ENCODE data around the gene VWF. TPM values are rescaled to one million over a fixed set of nuclear protein-coding genes. Genes with fewer than 3 reads are reported as not detected.
"Not testable (repeated sequence)": the region's sequence is repeated elsewhere in the genome, so short reads cannot be mapped to it uniquely, and the experiment has no call there.

Gene VWF
- total and polyA plus RNA-seq, 9 donors = 47.8 to 98.6 (median 80.7) TPM

- no peak for DNase-seq
- H3K4me1 ChIP-seq (ENCODE audit: control insufficient read depth, insufficient read depth, low read length) = peaks cover 5% of the 10 kb centered on the region
- H3K36me3 ChIP-seq (ENCODE audit: control insufficient read depth, insufficient read depth, low read length) = no peaks in the 10 kb centered on the region
- H3K27me3 ChIP-seq (ENCODE audit: control insufficient read depth, insufficient read depth, low read length) = no peaks in the 10 kb centered on the region
- H3K9me3 ChIP-seq (replicated peaks; ENCODE audit: control insufficient read depth, low read depth, low read length) = no peaks in the 10 kb centered on the region
- H3K4me3 ChIP-seq (ENCODE audit: low read length) = no peak overlapping the region
- WGBS (ENCODE audit: insufficient coverage) = 91% methylated on average over 5 of the region's 7 CpGs
- H3K27ac ChIP-seq (ENCODE audit: low read length) = no peak overlapping the region
Observed at GRCh38 chr12:6146509-6146908, 22.0 kb upstream of the VWF start.

DNA sequence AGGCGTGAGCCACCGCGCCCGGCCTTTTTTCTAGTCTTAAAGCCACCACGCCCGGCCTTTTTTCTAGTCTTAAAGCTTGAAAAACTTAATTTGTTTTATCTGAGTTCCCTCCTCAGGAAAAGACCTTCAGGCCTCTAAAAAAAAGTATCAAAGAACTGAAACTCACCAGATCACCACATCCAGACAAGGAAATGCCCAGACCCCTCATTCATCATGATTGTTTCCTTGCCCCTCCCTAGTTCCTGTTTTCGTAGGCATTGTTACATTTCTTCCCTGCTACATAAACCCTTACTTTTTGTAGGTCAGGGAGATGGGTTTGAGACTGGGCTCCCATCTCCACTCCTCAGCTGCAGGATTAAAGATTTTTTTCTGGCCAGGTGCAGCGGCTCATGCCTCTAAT lies 21.1 kb upstream of the VWF start:
- DNase-seq = no peak
- H3K27me3 ChIP-seq (ENCODE audit: control insufficient read depth, insufficient read depth, low read length) = no peaks in the 10 kb centered on the region
- no peaks in the 10 kb centered on the region for H3K36me3 ChIP-seq (ENCODE audit: control insufficient read depth, insufficient read depth, low read length)
- no peak overlapping the region for H3K4me3 ChIP-seq (ENCODE audit: low read length)
- H3K9me3 ChIP-seq (replicated peaks; ENCODE audit: control insufficient read depth, low read depth, low read length) = no peaks in the 10 kb centered on the region
- H3K27ac ChIP-seq (ENCODE audit: low read length) = no peak overlapping the region
- peaks cover 8% of the 10 kb centered on the region for H3K4me1 ChIP-seq (ENCODE audit: control insufficient read depth, insufficient read depth, low read length)
- WGBS (ENCODE audit: insufficient coverage) = 100% methylated on average over 1 of the region's 8 CpGs

GRCh38 chr12:6143303-6143675 lies 18.8 kb upstream of the VWF start:
- DNase-seq = no peak
- Histone ChIP-seq H3K4me1 (ENCODE audit: control insufficient read depth, insufficient read depth, low read length) (peaks cover 14% of the 10 kb centered on the region), H3K27ac (ENCODE audit: low read length) (no peak overlapping the region), H3K27me3 (ENCODE audit: control insufficient read depth, insufficient read depth, low read length) (no peaks in the 10 kb centered on the region), H3K36me3 (ENCODE audit: control insufficient read depth, insufficient read depth, low read length) (no peaks in the 10 kb centered on the region), H3K9me3 (replicated peaks; ENCODE audit: control insufficient read depth, low read depth, low read length) (no peaks in the 10 kb centered on the region), H3K4me3 (ENCODE audit: low read length) (no peak overlapping the region)
- WGBS (ENCODE audit: insufficient coverage) = no CpG with 5 or more reads among the region's 4 CpGs

DNA sequence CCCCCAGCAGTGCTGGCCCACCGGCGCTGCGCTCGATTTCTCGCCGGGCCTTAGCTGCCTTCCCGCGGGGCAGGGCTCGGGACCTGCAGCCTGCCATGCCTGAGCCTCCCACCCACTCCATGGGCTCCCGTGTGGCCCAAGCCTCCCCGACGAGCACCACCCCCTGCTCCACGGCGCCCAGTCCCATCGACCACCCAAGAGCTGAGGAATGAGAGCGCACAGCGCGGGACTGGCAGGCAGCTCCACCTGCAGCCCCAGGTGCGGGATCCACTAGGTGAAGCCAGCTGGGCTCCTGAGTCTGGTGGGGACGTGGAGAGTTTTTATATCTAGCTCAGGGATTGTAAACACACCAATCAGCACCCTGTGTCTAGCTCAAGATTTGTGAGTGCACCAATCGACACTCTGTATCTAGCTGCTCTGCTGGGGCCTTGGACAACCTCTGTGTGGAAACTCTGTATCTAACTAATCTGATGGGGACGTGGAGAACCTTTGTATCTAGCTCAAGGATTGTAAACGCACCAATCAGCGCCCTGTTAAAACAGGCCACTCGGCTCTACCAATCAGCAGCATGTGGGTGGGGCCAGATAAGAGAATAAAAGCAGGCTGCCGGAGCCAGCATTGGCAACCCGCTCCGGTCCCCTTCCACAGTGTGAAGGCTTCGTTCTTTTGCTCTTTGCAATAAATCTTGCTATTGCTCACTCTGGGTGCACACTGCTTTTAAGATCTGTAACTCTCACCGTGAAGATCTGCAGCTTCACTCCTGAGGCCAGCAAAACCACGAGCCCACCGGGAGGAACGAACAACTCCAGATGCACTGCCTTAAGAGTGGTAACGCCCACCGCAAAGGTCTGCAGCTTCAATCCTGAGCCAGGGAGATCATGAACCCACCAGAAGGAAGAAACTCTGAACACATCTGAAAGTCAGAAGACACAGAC lies 18.2 kb upstream of the VWF start:
- not testable (repeated sequence) for H3K9me3 ChIP-seq (replicated peaks; ENCODE audit: control insufficient read depth, low read depth, low read length); DNase-seq; H3K4me3 ChIP-seq (ENCODE audit: low read length); H3K27ac ChIP-seq (ENCODE audit: low read length); H3K36me3 ChIP-seq (ENCODE audit: control insufficient read depth, insufficient read depth, low read length); H3K27me3 ChIP-seq (ENCODE audit: control insufficient read depth, insufficient read depth, low read length)
- peaks cover 14% of the 10 kb centered on the region for H3K4me1 ChIP-seq (ENCODE audit: control insufficient read depth, insufficient read depth, low read length)
- 75% methylated on average over 18 of the region's 35 CpGs for WGBS (ENCODE audit: insufficient coverage)

- not testable (repeated sequence) for DNase-seq; H3K4me3 ChIP-seq (ENCODE audit: low read length); H3K9me3 ChIP-seq (replicated peaks; ENCODE audit: control insufficient read depth, low read depth, low read length); H3K27me3 ChIP-seq (ENCODE audit: control insufficient read depth, insufficient read depth, low read length); H3K36me3 ChIP-seq (ENCODE audit: control insufficient read depth, insufficient read depth, low read length)
- 59% methylated on average over 14 of the region's 16 CpGs for WGBS (ENCODE audit: insufficient coverage)
- H3K27ac ChIP-seq (ENCODE audit: low read length) = peak overlapping the region; percentile 5
- H3K4me1 ChIP-seq (ENCODE audit: control insufficient read depth, insufficient read depth, low read length) = peaks cover 14% of the 10 kb centered on the region
Observed at GRCh38 chr12:6141731-6142367, 17.4 kb upstream of the VWF start.

DNA sequence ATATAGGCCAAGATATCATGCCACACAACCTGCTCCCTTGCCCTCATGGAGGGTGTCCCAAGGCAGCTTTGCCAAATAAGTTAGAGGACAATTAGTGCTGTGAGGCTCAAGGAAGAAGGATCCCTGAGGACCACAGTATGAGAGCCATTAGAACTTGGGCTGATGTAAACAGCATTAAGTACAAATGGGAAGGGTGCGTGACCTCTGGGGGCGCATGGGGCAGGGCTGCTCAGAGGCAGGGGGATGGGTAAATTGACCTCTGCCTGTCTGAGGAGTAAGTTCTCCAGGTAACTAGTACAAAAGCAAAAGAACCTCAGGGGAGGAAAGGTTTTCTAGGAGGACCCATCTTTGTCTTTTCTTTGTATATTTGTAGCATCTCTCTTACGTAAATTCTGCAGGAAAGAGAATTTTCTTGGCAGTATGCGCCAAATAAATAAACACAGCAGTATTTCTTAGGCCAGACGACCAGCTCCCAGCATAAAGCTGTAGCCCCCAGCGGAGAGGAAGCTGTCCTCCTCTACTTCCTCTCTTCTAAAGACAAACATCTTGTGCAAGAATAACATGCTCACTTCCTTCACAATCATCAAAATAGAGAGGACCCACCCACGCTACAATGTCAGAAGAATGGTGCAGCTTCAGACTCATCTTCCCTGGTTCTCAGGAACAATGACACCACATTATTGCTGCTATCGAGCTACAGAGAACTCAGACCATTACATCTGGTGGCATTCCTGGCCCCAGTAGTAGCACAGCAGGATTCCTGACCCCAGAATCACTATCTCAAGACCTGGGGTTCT lies 16.4 kb upstream of the VWF start:
- DNase-seq = peak; percentile 70
- H3K36me3 ChIP-seq (ENCODE audit: control insufficient read depth, insufficient read depth, low read length) = no peaks in the 10 kb centered on the region
- peaks cover 3% of the 10 kb centered on the region for H3K27me3 ChIP-seq (ENCODE audit: control insufficient read depth, insufficient read depth, low read length)
- H3K9me3 ChIP-seq (replicated peaks; ENCODE audit: control insufficient read depth, low read depth, low read length) = no peaks in the 10 kb centered on the region
- no peak overlapping the region for H3K4me3 ChIP-seq (ENCODE audit: low read length)
- H3K4me1 ChIP-seq (ENCODE audit: control insufficient read depth, insufficient read depth, low read length) = peaks cover 14% of the 10 kb centered on the region
- 46% methylated on average over 8 of the region's 8 CpGs for WGBS (ENCODE audit: insufficient coverage)
- H3K27ac ChIP-seq (ENCODE audit: low read length) = peak overlapping the region; percentile 72

DNA sequence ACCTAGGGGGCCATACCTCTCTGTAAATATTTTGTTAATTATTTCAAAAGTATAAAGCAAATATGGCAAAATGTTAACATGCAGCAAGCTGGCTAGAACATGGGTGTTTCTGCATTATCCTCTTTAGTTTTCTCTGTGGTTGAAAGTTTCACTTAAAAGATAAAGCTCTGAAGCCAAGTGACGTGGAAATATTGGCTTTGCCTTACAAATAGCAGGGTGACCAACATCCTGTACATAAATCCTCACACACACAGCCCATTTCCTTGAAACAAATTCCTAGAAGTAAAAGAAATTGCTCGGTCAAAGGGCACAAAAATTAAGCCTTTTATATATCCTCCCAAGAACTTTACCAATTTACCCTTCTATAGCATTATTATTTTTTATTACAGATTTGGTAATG lies 10.6 kb upstream of the VWF start:
- WGBS (ENCODE audit: insufficient coverage) = 0% methylated on average over 1 of the region's 2 CpGs
- Histone ChIP-seq H3K27me3 (ENCODE audit: control insufficient read depth, insufficient read depth, low read length) (peaks cover 3% of the 10 kb centered on the region), H3K9me3 (replicated peaks; ENCODE audit: control insufficient read depth, low read depth, low read length) (no peaks in the 10 kb centered on the region), H3K4me1 (ENCODE audit: control insufficient read depth, insufficient read depth, low read length) (peaks cover 1% of the 10 kb centered on the region), H3K27ac (ENCODE audit: low read length) (no peak overlapping the region), H3K4me3 (ENCODE audit: low read length) (no peak overlapping the region), H3K36me3 (ENCODE audit: control insufficient read depth, insufficient read depth, low read length) (no peaks in the 10 kb centered on the region)
- no peak for DNase-seq

DNA sequence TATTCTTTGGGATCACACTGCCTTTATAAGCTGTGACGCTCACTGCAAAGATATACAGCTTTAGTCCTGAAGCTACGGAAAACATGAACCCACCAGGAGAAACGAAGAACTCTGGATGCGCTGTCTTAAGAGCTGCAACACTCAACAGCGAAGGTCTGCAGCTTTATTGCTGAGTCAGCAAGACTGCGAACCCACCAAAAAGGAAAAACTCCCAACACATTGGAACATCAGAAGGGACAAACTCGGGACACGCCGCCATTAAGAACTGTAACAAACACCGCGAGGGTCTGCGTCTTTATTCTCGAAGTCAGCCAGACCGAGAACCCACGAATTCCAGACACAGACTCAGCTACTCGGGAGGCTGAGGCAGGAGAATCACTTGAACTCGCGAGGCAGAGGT lies 9.2 kb upstream of the VWF start:
- Histone ChIP-seq H3K27me3 (ENCODE audit: control insufficient read depth, insufficient read depth, low read length) (peaks cover 3% of the 10 kb centered on the region), H3K27ac (ENCODE audit: low read length) (no peak overlapping the region), H3K4me1 (ENCODE audit: control insufficient read depth, insufficient read depth, low read length) (no peaks in the 10 kb centered on the region), H3K9me3 (replicated peaks; ENCODE audit: control insufficient read depth, low read depth, low read length) (no peaks in the 10 kb centered on the region), H3K36me3 (ENCODE audit: control insufficient read depth, insufficient read depth, low read length) (no peaks in the 10 kb centered on the region), H3K4me3 (ENCODE audit: low read length) (no peak overlapping the region)
- 88% methylated on average over 16 of the region's 18 CpGs for WGBS (ENCODE audit: insufficient coverage)
- DNase-seq = no peak

DNA sequence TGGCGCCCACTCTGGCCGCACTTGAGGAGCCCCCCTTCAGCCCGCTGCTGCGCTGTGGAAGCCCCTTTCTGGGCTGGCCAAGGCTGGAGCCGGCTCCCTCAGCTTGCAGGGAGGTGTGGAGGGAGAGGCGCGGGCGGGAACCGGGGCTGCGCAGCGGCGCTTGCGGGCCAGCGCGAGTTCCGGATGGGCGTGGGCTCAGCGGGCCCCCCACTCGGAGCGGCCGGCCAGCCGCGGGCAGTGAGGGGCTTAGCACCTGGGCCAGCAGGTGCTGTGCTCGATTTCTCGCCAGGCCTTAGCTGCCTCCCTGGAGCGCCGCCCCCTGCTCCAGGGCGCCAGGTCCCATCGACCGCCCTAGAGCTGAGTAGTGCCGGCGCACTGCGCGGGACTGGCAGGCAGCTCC lies 8.0 kb upstream of the VWF start:
- no peaks in the 10 kb centered on the region for H3K9me3 ChIP-seq (replicated peaks; ENCODE audit: control insufficient read depth, low read depth, low read length)
- WGBS (ENCODE audit: insufficient coverage) = 66% methylated on average over 22 of the region's 34 CpGs
- H3K4me3 ChIP-seq (ENCODE audit: low read length) = no peak overlapping the region

GRCh38 chr12:6125310-6125608 lies 789 bp upstream of the VWF start:
- no peaks in the 10 kb centered on the region for H3K27me3 ChIP-seq (ENCODE audit: control insufficient read depth, insufficient read depth, low read length)
- H3K4me1 ChIP-seq (ENCODE audit: control insufficient read depth, insufficient read depth, low read length) = peaks cover 19% of the 10 kb centered on the region
- H3K9me3 ChIP-seq (replicated peaks; ENCODE audit: control insufficient read depth, low read depth, low read length) = no peaks in the 10 kb centered on the region
- WGBS (ENCODE audit: insufficient coverage) = no CpG with 5 or more reads among the region's 3 CpGs
- H3K4me3 ChIP-seq (ENCODE audit: low read length) = no peak overlapping the region
- no peaks in the 10 kb centered on the region for H3K36me3 ChIP-seq (ENCODE audit: control insufficient read depth, insufficient read depth, low read length)
- DNase-seq = peak; percentile 87
- peak overlapping the region; percentile 65 for H3K27ac ChIP-seq (ENCODE audit: low read length)

More for the DNA sequence above, 8.0 kb upstream of the VWF start:
- Histone ChIP-seq H3K36me3 (ENCODE audit: control insufficient read depth, insufficient read depth, low read length) (no peaks in the 10 kb centered on the region), H3K27me3 (ENCODE audit: control insufficient read depth, insufficient read depth, low read length) (peaks cover 3% of the 10 kb centered on the region), H3K27ac (ENCODE audit: low read length) (no peak overlapping the region), H3K4me1 (ENCODE audit: control insufficient read depth, insufficient read depth, low read length) (peaks cover 4% of the 10 kb centered on the region)
- DNase-seq = no peak

Measured in muscle of leg (tissue), 11 donors.